Heart left ventricle (tissue), 16 donors: ENCODE data around the gene HMCN2. TPM values are rescaled to one million over a fixed set of nuclear protein-coding genes. Genes with fewer than 3 reads are reported as not detected.

Experiments
- ATAC-seq, 4 donors: fragments of 200-7000 bp; cut with Tn5 transposase; one replicate each; pipeline ENCODE4 v1.9.1; 2020 to 2022; ENCODE audit warnings: moderate library complexity in 4 of 4, mild to moderate bottlenecking in 3 of 4, moderate number of reproducible peaks in 1 of 4
- DNase-seq, 5 donors: peaks; one replicate each; pipeline ENCODE4 v3.0.0-alpha.2; 2020
- H3K27ac ChIP-seq, 12 donors: fragments of 200-600 bp; sonication (generic) in 4 of 12; one replicate each; pipeline versions ENCODE4 v1.5.0 to v1.8.0; 2016 to 2022; ENCODE audit warnings: mild to moderate bottlenecking in 2 of 12
- H3K27me3 ChIP-seq, 9 donors: fragments of 200-600 bp; sonication (generic) in 2 of 9; one replicate each; pipeline versions ENCODE4 v1.5.1 to v1.8.0; 2016 to 2022; ENCODE audit warnings: mild to moderate bottlenecking in 3 of 9
- H3K36me3 ChIP-seq, 9 donors: fragments of 200-600 bp; sonication (generic) in 2 of 9; one replicate each; pipeline versions ENCODE4 v1.5.0 to v1.8.0; 2018 to 2022; ENCODE audit warnings: mild to moderate bottlenecking in 2 of 9
- H3K4me1 ChIP-seq, 12 donors: fragments of 200-600 bp; sonication (generic) in 4 of 12; one replicate each; pipeline versions ENCODE4 v1.5.0 to v1.8.0; 2016 to 2022; ENCODE audit warnings: mild to moderate bottlenecking in 3 of 12
- H3K4me3 ChIP-seq, 12 donors: fragments of 200-600 bp; sonication (generic) in 4 of 12; one replicate each; pipeline versions ENCODE4 v1.5.0 to v1.8.0; 2017 to 2022; ENCODE audit warnings: mild to moderate bottlenecking in 9 of 12, moderate library complexity in 4 of 12
- H3K9me3 ChIP-seq, 12 donors: fragments of 200-600 bp; sonication (generic) in 4 of 12; one replicate each; pipeline versions ENCODE4 v1.5.0 to v1.8.0; 2016 to 2022; ENCODE audit warnings: mild to moderate bottlenecking in 1 of 12
- CTCF ChIP-seq, 12 donors: fragments of 200-600 bp; sonication (generic) in 4 of 12; IDR thresholded peaks; one replicate each; pipeline versions ENCODE4 v1.5.0 to v1.8.0; 2018 to 2022; ENCODE audit warnings: antibody characterized with exemption in 12 of 12, mild to moderate bottlenecking in 5 of 12
- POLR2A ChIP-seq, 2 donors: fragments of 450-650 bp; IDR thresholded peaks; one replicate each; pipeline ENCODE4 v1.6.1; 2017; ENCODE audit warnings: antibody characterized with exemption in 2 of 2, mild to moderate bottlenecking in 2 of 2, moderate library complexity in 2 of 2
- WGBS, 4 donors: extraction: QIAGEN DNeasy Blood & Tissue Kit in 2 of 4; methylation state at CpG; one replicate each; pipeline versions ENCODE4 v1.1.5 to v1.1.7; 2013 to 2018; 5-methylcytosine and 5-hydroxymethylcytosine counted together
- intact Hi-C, 10 donors: fragments of 100-400 bp; cut with DNase I; formaldehyde crosslinking; loops; one replicate each; pipeline versions ENCODE4 v1.11.1 to v1.14.2; 2022
- polyA plus RNA-seq, 2 donors: library from polyadenylated mRNA; stranded (reverse); fragments of 200-250 nt; gene quantifications; one replicate each; pipeline ENCODE4 v1.2.3, GENCODE V29; 2013
- total RNA-seq, 9 donors: library from RNA; depleted of rRNA in 2 of 9; stranded (reverse); fragments of >200 nt in 2 of 9; fragmentation: NEBNext Ultra II Directional in 3 of 9; extraction: Animal tissue kit (Norgen Biotek cat#: 25700) in 3 of 9; gene quantifications; one replicate each; pipeline versions ENCODE4 v1.1.0 to v1.2.4, GENCODE V29; 2016 to 2023
- donor health status: ischemic (EF 13 %, LVEDD 7.1; RV severe dilation, severe dysfunction).
- donor health status: healthy with polysubstance abuse.
- donor health status: DM: no; HTN: yes; CAD: no.
- donor health status: DM: no; HTN: no; CAD: no.
- donor health status: ischemic (EF 25% LVEDD 6.9; RV normal size, moderate dysfunction).
- donor health status: ischemic (EF 25% LVEDD 5.7; RV mildly dilated, moderate dysfunction).
- donor health status: healthy.
- donor health status: DM: yes; HTN: yes; CAD: no.
- donor health status: ischemic (EF 35%, LVEDD 5.7; RV mildly dilated, moderate dysfunction).
- donor health status: nonischemic (EF 11% LVEDD 7.7; RV severe dilation, severe dysfunction).
- donor health status: DM: yes; HTN: yes; CAD: no.
- donor health status: PGD.
- donor health status: ischemic (EF 29% LVEDD 5.4; RV normal size, mild dysfunction).
- donor health status: nonischemic (EF 23%, LVEDD 6.1; RV moderate dilation, normal function).

The HMCN2 gene
- total and polyA plus RNA-seq, 11 donors: 2.3 to 10.4 (median 4.3) TPM

DNA sequence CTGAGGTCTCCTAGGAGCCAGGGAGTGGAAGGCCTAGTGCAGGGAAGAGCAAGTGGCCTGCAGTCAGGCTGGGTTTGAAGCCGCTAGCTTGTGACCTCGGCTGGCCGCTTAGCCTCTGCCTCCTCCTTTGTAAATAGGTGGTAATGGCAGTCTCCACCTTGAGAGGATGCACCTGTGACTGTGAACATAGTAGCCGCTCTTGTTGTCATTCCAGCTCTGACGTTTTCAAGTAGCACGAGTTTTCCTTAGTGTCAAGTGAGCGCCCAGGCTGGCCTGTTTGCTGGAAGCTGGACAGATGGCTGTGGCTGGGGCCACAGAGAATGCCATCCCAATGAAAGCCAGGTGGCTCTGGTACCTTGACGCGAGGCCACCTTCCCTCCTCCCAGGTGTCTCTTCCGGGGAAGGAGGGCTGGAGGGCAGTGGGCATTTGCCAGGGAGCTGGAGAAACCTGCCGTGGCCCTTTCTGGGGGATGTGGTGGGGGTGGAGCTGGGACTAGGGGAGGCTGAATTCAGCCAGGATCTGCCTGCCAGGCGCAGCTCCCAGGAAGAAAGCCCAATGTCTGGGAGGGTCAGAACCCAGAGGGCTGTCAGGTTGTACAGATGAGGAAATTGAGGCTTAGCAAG lies 181.7 kb downstream of the HMCN2 start:
- H3K27ac ChIP-seq: peak overlapping the region; percentile 80 to 96 (median 91)
- ATAC-seq (no peak), DNase-seq (no peak)
- 77 to 82% (median 80%) methylated on average over 10 to 12 of the region's 12 CpGs for WGBS, 4 donors
- peaks cover 22 to 80% (median 58%) of the 10 kb centered on the region in 12 donors for H3K4me1 ChIP-seq
- no peak for TF ChIP-seq POLR2A (IDR thresholded peaks at IDR 0.05)
- no peak for TF ChIP-seq CTCF (IDR thresholded peaks at IDR 0.05)
- intact Hi-C loops: loop anchor here in 1 of 10 donors (5.0 kb wide), 1 partner anchor 130 kb away; the partner anchor contains the start of gene FUBP3
- H3K27me3 ChIP-seq: peaks cover 0 to 22% (median 0%) of the 10 kb centered on the region in 9 donors
- peaks cover 0 to under 1% (median 0%) of the 10 kb centered on the region in 12 donors for H3K9me3 ChIP-seq
- H3K4me3 ChIP-seq: peak overlapping the region in 3 of 12 donors; percentile 76 to 81 (median 78)
- no peaks in the 10 kb centered on the region for H3K36me3 ChIP-seq

DNA sequence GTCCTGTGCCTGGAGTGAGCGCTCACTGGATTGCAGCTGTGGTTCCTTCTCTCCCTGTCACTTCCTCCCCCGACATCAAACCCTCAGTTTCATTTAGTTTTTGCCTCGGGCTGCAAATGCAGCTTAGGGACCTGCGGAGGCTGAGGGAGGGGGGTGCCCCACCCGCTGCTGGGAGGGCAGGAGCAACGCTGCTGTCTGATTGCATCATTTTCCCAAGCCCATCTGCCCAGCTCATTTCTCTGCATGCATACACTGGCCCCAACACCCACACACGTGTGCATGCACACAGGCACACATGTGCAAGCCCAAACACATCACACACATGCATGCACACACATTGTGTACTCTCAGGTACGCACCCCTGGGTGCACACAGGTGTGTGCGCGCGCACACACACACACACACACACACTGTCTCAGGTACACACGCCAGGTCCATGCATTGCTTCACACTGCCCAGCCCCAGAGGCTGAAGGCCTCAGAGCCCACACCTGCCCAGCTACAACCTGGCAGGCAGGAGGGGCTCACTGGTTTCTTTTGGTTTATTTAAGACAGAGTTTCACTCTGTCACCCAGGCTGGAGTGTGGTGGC lies 182.6 kb downstream of the HMCN2 start:
- TF ChIP-seq POLR2A (IDR thresholded peaks at IDR 0.05) (no peak), CTCF (IDR thresholded peaks at IDR 0.05) (no peak)
- Histone ChIP-seq H3K36me3 (no peaks in the 10 kb centered on the region), H3K27me3 (peaks cover 0 to 22% (median 0%) of the 10 kb centered on the region in 9 donors), H3K27ac (peak overlapping the region in 1 of 12 donors; percentile 96), H3K4me1 (peaks cover 25 to 87% (median 63%) of the 10 kb centered on the region in 12 donors), H3K9me3 (no peaks in the 10 kb centered on the region), H3K4me3 (no peak overlapping the region)
- intact Hi-C loops: loop anchor here in 1 of 10 donors (5.0 kb wide), 1 partner anchor 129 kb away; the partner anchor contains the start of gene FUBP3
- 79 to 85% (median 82%) methylated on average over 12 of the region's 12 CpGs for WGBS, 4 donors
- DNase-seq (no peak), ATAC-seq (no peak)

GRCh38 chr9:130448771-130449603 lies 183.4 kb downstream of the HMCN2 start:
- Histone ChIP-seq H3K4me1 (peaks cover 25 to 96% (median 68%) of the 10 kb centered on the region in 12 donors), H3K9me3 (no peaks in the 10 kb centered on the region), H3K36me3 (no peaks in the 10 kb centered on the region), H3K4me3 (no peak overlapping the region), H3K27ac (no peak overlapping the region), H3K27me3 (peaks cover 0 to 16% (median 0%) of the 10 kb centered on the region in 9 donors)
- ATAC-seq (no peak), DNase-seq (no peak)
- TF ChIP-seq CTCF (IDR thresholded peaks at IDR 0.05): no peak
- TF ChIP-seq POLR2A (IDR thresholded peaks at IDR 0.05): no peak
- WGBS, 4 donors: 94 to 98% (median 97%) methylated on average over 9 to 10 of the region's 10 CpGs
- intact Hi-C loops: loop anchor here in 1 of 10 donors (5.0 kb wide), 1 partner anchor 128 kb away; the partner anchor contains the start of gene FUBP3
